HepG2 (cell line): ENCODE results near the gene IPPK. TPM values are rescaled to one million over a fixed set of nuclear protein-coding genes. Genes with fewer than 3 reads are reported as not detected.

Source experiments
- ATAC-seq: fragments of 200-7000 bp; cut with Tn5 transposase; 3 replicates; pipeline ENCODE4 v1.9.1; 2020; ENCODE audit warnings: mild to moderate bottlenecking, moderate library complexity
- BruUV-seq: library from RNA; stranded (reverse); fragments of 400-500 nt; replicated peaks from 2 replicates; lab custom pipeline; 2021; lab: Mats Ljungman, UMichigan
- CTCF ChIA-PET: fragments of 300-600 bp; formaldehyde crosslinking; extraction: SDS; loops from one replicate; lab custom pipeline; 2021; ENCODE audit warnings: low total read pairs, inconsistent platforms, low intra/inter-chr PET ratio; lab: Yijun Ruan, JAX
- POLR2A ChIA-PET: fragments of 350-600 bp; sonication (Branson Sonifier 250); formaldehyde crosslinking; loops from one replicate; lab custom pipeline; 2020; ENCODE audit warnings: antibody characterized with exemption, inconsistent platforms; lab: Yijun Ruan, JAX
- DNase-seq: peaks from one replicate; pipeline ENCODE4 v3.0.0-alpha.2; 2015; ENCODE audit warnings: low spot score
- FAIRE-seq: peaks from 3 replicates; lab custom pipeline; 2011; peaks lifted over from hg19 to GRCh38; lab: Jason Lieb, UNC
- H2AFZ ChIP-seq: one replicate; pipeline ENCODE4 v1.6.1; 2011; ENCODE audit warnings: low read length, inconsistent platforms
- H3K27ac ChIP-seq: fragments of 300-600 bp; 3 replicates; pipeline ENCODE4 v1.8.0; 2011; ENCODE audit warnings: mixed run types, mild to moderate bottlenecking, mixed read lengths, low read length, inconsistent platforms; ENCODE audit not compliant: insufficient read depth; ENCODE audit errors: extremely low read length
- H3K27me3 ChIP-seq, 2 experiments: fragments of 200-600 bp in 1 of 2; 2 replicates in 1 of 2; 3 replicates in 1 of 2; pipeline versions ENCODE4 v1.6.0 to v1.8.0; 2011; ENCODE audit warnings: low read length in 2 of 2, mild to moderate bottlenecking in 2 of 2, moderate library complexity in 2 of 2, inconsistent platforms in 1 of 2; ENCODE audit not compliant: insufficient read depth in 2 of 2, control insufficient read depth in 1 of 2
- H3K36me3 ChIP-seq, 2 experiments: fragments of 200-600 bp in 1 of 2; replicated peaks in 1 of 2; 2 replicates in 1 of 2; 3 replicates in 1 of 2; pipeline versions ENCODE4 v1.5.1 to v1.8.0; 2011; ENCODE audit warnings: low read length in 2 of 2, inconsistent platforms in 1 of 2; ENCODE audit not compliant: insufficient read depth in 2 of 2, control insufficient read depth in 1 of 2
- H3K4me1 ChIP-seq: 2 replicates; pipeline ENCODE4 v1.5.1; 2012; ENCODE audit warnings: low read length, inconsistent platforms; ENCODE audit not compliant: insufficient read depth
- H3K4me2 ChIP-seq: 2 replicates; pipeline ENCODE4 v1.6.0; 2011; ENCODE audit warnings: low read depth, low read length, inconsistent platforms
- H3K4me3 ChIP-seq, 3 experiments: fragments of 200-600 bp in 1 of 3; sonication (generic), shearing (Covaris generic) in 1 of 3; replicated peaks in 1 of 3; 2 replicates each; pipeline ENCODE4 v1.5.1; 2011 to 2016; ENCODE audit warnings: low read length in 3 of 3, inconsistent platforms in 2 of 3, low read depth in 2 of 3, mild to moderate bottlenecking in 2 of 3, control low read depth in 1 of 3, mixed read lengths in 1 of 3; ENCODE audit not compliant: insufficient read depth in 1 of 3
- H3K79me2 ChIP-seq: one replicate; pipeline ENCODE4 v1.6.1; 2011; ENCODE audit warnings: low read length, inconsistent platforms; ENCODE audit not compliant: insufficient read depth
- H3K9ac ChIP-seq: 2 replicates; pipeline ENCODE4 v1.6.0; 2011; ENCODE audit warnings: mild to moderate bottlenecking, low read depth, low read length, inconsistent platforms; ENCODE audit not compliant: insufficient read depth
- H3K9me3 ChIP-seq: 2 replicates; pipeline ENCODE4 v1.5.1; 2012; ENCODE audit warnings: mild to moderate bottlenecking, low read length
- H4K20me1 ChIP-seq: 2 replicates; pipeline ENCODE4 v1.6.0; 2011; ENCODE audit warnings: inconsistent platforms, mild to moderate bottlenecking, low read length, moderate library complexity; ENCODE audit not compliant: insufficient read depth
- CC2D1A ChIP-seq: sonication (generic); formaldehyde crosslinking; IDR thresholded peaks from 2 replicates; pipeline ENCODE4 v1.8.1; 2023; ENCODE audit warnings: mild to moderate bottlenecking, missing genetic modification reagents
- FOXM1 ChIP-seq: sonication (generic); formaldehyde crosslinking; IDR thresholded peaks from 2 replicates; pipeline ENCODE4 v1.5.0; 2020; ENCODE audit warnings: missing genetic modification reagents
- GATAD2A ChIP-seq: IDR thresholded peaks from 2 replicates; pipeline ENCODE4 v1.6.1; 2016
- HNRNPH1 ChIP-seq: fragments of 200-400 bp; formaldehyde crosslinking; optimal IDR thresholded peaks from 2 replicates; pipeline ENCODE3; 2017; ENCODE audit warnings: mild to moderate bottlenecking, low read depth, low read length
- KDM2A ChIP-seq: sonication (generic); formaldehyde crosslinking; IDR thresholded peaks from 2 replicates; pipeline ENCODE4 v1.4.0; 2020; ENCODE audit warnings: low read depth, missing genetic modification reagents, borderline replicate concordance
- KDM3A ChIP-seq: IDR thresholded peaks from 2 replicates; pipeline ENCODE4 v1.6.1; 2018; ENCODE audit warnings: low read depth, missing compliant biosample characterization
- PLRG1 ChIP-seq: fragments of 450-650 bp; conservative IDR thresholded peaks from 2 replicates; pipeline ENCODE4 v1.6.1; 2016
- SRSF1 ChIP-seq: fragments of 200-400 bp; formaldehyde crosslinking; optimal IDR thresholded peaks from 2 replicates; pipeline ENCODE3; 2017; ENCODE audit warnings: mild to moderate bottlenecking, low read depth, low read length, moderate library complexity
- ZNF143 ChIP-seq: sonication (generic); formaldehyde crosslinking; IDR thresholded peaks from 2 replicates; pipeline ENCODE4 v1.4.0; 2020; ENCODE audit warnings: missing genetic modification reagents
- ZNF496 ChIP-seq: sonication (generic); formaldehyde crosslinking; IDR thresholded peaks from 2 replicates; pipeline ENCODE4 v1.8.1; 2023; ENCODE audit warnings: mild to moderate bottlenecking, moderate library complexity, missing genetic modification reagents; ENCODE audit not compliant: insufficient replicate concordance
- WGBS: methylation state at CpG from one replicate; pipeline ENCODE4 v1.1.6; 2017; ENCODE audit warnings: low lambda C conversion rate; 5-methylcytosine and 5-hydroxymethylcytosine counted together
- in situ Hi-C: cut with HindIII; loops from 2 replicates; pipeline ENCODE4 v1.10.0; 2017; ENCODE audit warnings: low pct_unique_long_range_greater_than_20kb; ENCODE audit not compliant: extremely low pct_ligation_motif_present
- intact Hi-C: fragments of 100-400 bp; cut with micrococcal nuclease; formaldehyde crosslinking; loops from one replicate; pipeline ENCODE4 v1.10.0; 2022; ENCODE audit not compliant: unreplicated experiment
- polyA plus RNA-seq, 8 experiments: library from polyadenylated mRNA; depleted of rRNA in 3 of 8; stranded (reverse) in 7 of 8; unstranded in 1 of 8; fragments of >200 nt; fragmentation: Illumina TruSeq in 4 of 8; extraction: Trizol in 4 of 8; gene quantifications; 2 replicates each; pipeline versions ENCODE4 v1.2.1 to v1.2.3, GENCODE V29; 2011 to 2016; ENCODE audit warnings: low read depth in 4 of 8, missing spikeins in 1 of 8, mixed read lengths in 1 of 8; ENCODE audit not compliant: insufficient read depth in 1 of 8
- total RNA-seq, 5 experiments: library from RNA; depleted of rRNA; stranded (reverse); fragments of >200 nt; fragmentation: Illumina TruSeq; extraction: Trizol; gene quantifications; 2 replicates each; pipeline ENCODE4 v1.2.3, GENCODE V29; 2016; ENCODE audit warnings: low read depth in 1 of 5
- TF ChIP-seq, protein P1 (sequence below): fragments of 450-650 bp; IDR thresholded peaks from 2 replicates; pipeline ENCODE4 v1.6.1; 2017
- TF ChIP-seq, protein P2 (sequence below): sonication (generic); formaldehyde crosslinking; IDR thresholded peaks from one replicate; pipeline ENCODE4 v1.5.1; 2020; ENCODE audit warnings: mild to moderate bottlenecking, missing genetic modification reagents; ENCODE audit errors: not compliant biosample characterization

Gene IPPK
- total and polyA plus RNA-seq, 2 of the 13 experiments (the other 11 are each of a cell fraction or from before 2014, with no cell fraction given): 9.9 to 14.1 TPM

DNA sequence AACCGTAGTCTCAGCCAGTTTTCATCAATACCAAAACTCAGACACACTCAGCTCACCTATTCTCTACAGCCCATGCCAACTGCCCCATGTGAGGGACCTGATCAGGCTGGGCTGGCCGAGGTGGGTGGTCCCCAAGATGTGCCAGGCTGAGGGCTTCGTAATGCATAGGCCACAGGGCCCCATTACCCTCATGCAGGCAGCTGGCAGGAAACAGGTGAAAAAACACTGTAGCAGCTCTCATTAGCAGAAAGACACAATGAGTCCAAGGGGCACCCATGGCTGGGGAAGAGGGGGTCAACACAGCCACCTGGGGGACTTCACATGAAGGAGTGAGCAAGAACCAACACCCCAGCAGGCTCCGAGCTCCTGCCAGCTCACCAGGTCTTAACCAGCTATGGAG is 8.2 kb downstream of the IPPK start:
- H3K27ac ChIP-seq: no peak overlapping the region

More for the DNA sequence above, 8.2 kb downstream of the IPPK start:
- no peak overlapping the region for H2AFZ ChIP-seq
- H3K36me3 ChIP-seq: peaks cover 4 to 19% of the 10 kb centered on the region in 2 experiments; a peak in 4 of 5 replicates
- WGBS: 96% methylated on average over 4 of the region's 4 CpGs
- peaks cover 38% of the 10 kb centered on the region for H3K79me2 ChIP-seq
- in situ Hi-C loops: no loop called here
- POLR2A ChIA-PET: no interaction called here
- no peak for DNase-seq
- H3K9ac ChIP-seq: no peak overlapping the region
- no peak overlapping the region for H3K4me3 ChIP-seq
- ATAC-seq: no peak
- no TSS peak for BruUV-seq
- peaks cover 4% of the 10 kb centered on the region; the same call in 1 of the 2 replicates for H4K20me1 ChIP-seq
- no peaks in the 10 kb centered on the region for H3K27me3 ChIP-seq
- TF ChIP-seq CC2D1A: no peak
- TF ChIP-seq, protein P1, sequence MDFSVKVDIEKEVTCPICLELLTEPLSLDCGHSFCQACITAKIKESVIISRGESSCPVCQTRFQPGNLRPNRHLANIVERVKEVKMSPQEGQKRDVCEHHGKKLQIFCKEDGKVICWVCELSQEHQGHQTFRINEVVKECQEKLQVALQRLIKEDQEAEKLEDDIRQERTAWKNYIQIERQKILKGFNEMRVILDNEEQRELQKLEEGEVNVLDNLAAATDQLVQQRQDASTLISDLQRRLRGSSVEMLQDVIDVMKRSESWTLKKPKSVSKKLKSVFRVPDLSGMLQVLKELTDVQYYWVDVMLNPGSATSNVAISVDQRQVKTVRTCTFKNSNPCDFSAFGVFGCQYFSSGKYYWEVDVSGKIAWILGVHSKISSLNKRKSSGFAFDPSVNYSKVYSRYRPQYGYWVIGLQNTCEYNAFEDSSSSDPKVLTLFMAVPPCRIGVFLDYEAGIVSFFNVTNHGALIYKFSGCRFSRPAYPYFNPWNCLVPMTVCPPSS: no peak
- TF ChIP-seq KDM3A (CRISPR knock-in tag): no peak
- TF ChIP-seq ZNF143: no peak
- TF ChIP-seq FOXM1 (CRISPR knock-in tag): no peak
- no peak for TF ChIP-seq KDM2A (CRISPR knock-in tag)
- no peak for TF ChIP-seq SRSF1
- no peak for TF ChIP-seq PLRG1
- TF ChIP-seq GATAD2A: no peak
- TF ChIP-seq HNRNPH1: no peak
- no peak for TF ChIP-seq ZNF496 (CRISPR knock-in tag)
- TF ChIP-seq, protein P2, sequence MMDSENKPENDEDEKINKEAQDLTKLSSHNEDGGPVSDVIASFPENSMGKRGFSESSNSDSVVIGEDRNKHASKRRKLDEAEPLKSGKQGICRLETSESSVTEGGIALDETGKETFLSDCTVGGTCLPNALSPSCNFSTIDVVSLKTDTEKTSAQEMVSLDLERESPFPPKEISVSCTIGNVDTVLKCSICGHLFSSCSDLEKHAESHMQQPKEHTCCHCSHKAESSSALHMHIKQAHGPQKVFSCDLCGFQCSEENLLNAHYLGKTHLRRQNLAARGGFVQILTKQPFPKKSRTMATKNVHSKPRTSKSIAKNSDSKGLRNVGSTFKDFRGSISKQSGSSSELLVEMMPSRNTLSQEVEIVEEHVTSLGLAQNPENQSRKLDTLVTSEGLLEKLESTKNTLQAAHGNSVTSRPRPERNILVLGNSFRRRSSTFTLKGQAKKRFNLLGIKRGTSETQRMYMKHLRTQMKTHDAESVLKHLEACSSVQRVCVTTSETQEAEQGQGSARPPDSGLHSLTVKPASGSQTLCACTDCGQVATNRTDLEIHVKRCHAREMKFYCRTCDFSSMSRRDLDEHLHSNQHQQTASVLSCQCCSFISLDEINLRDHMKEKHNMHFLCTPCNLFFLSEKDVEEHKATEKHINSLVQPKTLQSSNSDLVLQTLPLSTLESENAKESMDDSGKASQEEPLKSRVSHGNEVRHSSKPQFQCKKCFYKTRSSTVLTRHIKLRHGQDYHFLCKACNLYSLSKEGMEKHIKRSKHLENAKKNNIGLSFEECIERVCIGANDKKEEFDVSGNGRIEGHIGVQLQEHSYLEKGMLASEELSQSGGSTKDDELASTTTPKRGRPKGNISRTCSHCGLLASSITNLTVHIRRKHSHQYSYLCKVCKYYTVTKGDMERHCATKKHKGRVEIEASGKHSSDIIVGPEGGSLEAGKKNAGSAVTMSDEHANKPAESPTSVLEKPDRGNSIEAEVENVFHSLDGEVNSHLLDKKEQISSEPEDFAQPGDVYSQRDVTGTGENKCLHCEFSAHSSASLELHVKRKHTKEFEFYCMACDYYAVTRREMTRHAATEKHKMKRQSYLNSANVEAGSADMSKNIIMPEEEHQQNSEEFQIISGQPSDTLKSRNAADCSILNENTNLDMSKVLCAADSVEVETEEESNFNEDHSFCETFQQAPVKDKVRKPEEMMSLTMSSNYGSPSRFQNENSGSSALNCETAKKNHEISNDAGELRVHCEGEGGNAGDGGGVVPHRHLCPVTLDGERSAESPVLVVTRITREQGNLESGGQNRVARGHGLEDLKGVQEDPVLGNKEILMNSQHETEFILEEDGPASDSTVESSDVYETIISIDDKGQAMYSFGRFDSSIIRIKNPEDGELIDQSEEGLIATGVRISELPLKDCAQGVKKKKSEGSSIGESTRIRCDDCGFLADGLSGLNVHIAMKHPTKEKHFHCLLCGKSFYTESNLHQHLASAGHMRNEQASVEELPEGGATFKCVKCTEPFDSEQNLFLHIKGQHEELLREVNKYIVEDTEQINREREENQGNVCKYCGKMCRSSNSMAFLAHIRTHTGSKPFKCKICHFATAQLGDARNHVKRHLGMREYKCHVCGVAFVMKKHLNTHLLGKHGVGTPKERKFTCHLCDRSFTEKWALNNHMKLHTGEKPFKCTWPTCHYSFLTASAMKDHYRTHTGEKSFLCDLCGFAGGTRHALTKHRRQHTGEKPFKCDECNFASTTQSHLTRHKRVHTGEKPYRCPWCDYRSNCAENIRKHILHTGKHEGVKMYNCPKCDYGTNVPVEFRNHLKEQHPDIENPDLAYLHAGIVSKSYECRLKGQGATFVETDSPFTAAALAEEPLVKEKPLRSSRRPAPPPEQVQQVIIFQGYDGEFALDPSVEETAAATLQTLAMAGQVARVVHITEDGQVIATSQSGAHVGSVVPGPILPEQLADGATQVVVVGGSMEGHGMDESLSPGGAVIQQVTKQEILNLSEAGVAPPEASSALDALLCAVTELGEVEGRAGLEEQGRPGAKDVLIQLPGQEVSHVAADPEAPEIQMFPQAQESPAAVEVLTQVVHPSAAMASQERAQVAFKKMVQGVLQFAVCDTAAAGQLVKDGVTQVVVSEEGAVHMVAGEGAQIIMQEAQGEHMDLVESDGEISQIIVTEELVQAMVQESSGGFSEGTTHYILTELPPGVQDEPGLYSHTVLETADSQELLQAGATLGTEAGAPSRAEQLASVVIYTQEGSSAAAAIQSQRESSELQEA (CRISPR knock-in tag): no peak
- H3K9me3 ChIP-seq: no peaks in the 10 kb centered on the region
- no peak overlapping the region for H3K4me2 ChIP-seq
- CTCF ChIA-PET: no interaction called here
- peaks cover 18% of the 10 kb centered on the region for H3K4me1 ChIP-seq
- intact Hi-C loops: no loop called here
- FAIRE-seq: no peak
